Activated CD4-positive, CD25-positive, alpha-beta regulatory T cell (primary cell): Measurements from ENCODE around the gene DCAF8.

ENCODE experiments used
- DNase-seq, 4 experiments: peaks; one replicate each; lab custom pipeline; 2025; lab: John Stamatoyannopoulos, UW

Gene DCAF8

DNA sequence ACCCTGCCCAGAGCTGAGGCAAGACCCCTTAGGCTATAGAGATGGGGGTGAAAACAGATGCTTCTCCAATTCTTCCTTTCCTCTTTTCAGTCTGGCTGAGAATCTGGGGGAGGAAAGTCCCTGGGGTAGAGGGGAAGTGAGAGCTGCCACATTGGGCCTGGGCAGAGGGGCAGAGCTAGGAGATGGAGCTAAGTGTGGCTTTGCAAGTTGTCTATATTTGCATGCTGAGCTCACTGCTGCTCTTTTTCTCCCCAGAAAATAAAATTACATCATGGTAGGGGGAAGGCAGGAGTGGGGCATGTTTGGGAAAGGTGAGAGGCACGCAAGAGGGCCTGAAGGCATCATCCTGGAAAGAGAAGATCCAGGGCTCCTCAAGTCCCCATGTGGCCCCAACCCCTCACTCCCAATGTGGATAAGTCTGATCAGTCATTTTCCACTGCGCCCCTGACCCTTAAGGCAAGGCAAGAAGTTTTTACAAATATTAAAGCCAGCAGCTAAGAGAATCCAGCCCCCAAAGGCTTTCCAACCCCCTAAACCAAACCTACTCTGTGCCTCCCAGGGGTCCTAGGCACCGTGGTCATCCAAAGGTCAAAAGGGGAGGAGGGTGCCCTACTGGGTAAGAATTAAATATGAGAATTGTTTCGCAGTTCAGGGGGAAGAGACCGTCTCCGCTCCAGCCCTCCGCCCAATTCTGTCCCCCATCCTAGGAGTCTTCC is 57.7 kb downstream of the DCAF8 start:
- no peak for DNase-seq

DNA sequence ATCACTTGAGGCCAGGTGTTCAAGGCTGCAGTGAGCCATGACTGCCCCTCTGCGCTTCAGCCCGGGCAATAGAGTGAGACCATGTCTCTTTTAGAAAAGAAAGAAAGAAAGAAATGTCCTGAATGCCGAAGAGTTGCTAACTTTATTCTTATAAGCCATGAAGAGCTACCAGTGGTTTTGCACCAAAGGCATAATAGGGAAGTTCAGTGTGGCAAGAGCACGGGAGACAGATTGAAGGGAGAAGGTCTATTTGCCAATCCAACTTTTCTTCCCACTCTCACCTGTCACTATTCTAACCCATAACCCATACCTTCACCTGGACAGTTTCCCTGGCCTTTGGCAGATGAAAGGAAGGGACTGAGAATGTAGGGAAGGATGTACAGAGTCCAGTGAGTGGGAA is 61.6 kb downstream of the DCAF8 start:
- DNase-seq = no peak

DNA sequence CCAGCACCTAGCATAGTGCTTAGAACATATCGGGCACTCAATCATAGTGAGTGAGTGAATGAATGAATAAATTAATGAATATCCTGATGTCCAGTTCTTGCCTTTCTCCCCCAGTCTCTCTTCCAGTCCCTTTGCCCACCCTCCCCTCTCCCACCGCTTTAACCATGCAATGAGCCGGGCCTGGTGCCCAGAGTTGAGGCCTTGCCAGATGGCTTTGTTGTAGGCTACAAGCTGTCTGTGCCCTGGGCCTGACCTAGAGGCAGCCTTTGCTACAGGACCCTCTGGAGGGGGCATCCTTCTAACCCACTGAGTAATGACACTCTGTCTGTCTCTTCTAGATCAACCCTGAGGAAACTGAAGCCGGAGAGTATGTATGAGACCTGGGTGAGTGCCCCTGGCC is 65.1 kb downstream of the DCAF8 start:
- DNase-seq = no peak

DNA sequence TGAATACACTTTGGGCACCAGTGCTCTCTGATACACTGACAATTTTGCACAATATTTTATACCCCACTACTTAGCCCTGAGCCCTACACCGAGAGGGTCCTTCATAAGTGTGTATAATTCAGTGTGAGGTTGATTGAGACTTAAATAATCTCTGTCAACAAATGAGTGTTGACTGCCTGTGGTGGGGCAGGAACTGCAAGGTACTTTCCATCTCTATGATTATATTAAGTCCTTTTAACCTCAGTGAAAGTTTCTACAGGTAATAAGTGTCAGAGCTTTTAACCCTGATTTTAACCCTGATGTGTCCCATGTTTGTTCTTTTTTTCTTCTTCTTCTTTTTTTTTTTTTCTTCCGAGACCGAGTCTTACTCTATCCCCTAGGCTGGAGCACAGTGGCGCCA is 66.2 kb downstream of the DCAF8 start:
- no peak for DNase-seq

DNA sequence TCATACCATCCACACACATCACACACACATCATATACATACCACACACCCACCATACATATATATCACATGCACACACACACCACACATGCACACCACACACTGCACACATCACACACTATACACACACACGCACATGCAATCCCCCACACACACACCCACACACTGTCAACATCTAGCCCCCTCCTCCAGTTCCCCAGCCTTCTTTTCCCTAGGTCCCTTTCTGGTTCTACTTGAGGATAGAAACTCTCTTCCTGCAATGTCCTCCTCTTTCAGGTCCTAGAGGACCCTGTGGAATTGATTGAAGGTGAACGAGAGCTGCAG is 67.7 kb downstream of the DCAF8 start:
- DNase-seq = no peak

- no peak for DNase-seq
These were observed 68.3 kb downstream of the DCAF8 start for GRCh38 chr1:160193832-160194736.

GRCh38 chr1:160193091-160193819 is 69.1 kb downstream of the DCAF8 start:
- DNase-seq = peak; percentile 59 to 86 (median 76)

- DNase-seq = no peak
These were observed 70.1 kb downstream of the DCAF8 start for GRCh38 chr1:160192234-160192633.

DNA sequence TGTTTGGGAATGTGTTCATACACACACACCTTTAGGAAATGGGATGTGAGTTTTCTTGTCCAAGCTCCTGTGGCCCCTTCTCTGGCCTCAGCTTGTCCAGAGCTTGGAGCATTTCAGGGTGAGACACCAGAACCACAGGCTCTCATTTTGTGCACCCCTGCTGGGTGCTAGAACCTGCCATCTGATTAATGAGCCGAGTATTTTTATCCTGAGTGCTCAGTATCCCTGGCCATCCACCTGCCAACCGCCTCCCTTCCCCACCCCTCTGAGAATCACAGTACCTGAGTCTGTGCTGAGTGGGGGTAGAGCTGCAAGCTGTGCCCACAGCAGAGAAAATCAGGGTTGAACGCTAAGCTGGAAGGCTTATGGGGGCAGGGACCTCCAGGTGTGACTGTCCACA is 70.6 kb downstream of the DCAF8 start:
- no peak for DNase-seq

DNA sequence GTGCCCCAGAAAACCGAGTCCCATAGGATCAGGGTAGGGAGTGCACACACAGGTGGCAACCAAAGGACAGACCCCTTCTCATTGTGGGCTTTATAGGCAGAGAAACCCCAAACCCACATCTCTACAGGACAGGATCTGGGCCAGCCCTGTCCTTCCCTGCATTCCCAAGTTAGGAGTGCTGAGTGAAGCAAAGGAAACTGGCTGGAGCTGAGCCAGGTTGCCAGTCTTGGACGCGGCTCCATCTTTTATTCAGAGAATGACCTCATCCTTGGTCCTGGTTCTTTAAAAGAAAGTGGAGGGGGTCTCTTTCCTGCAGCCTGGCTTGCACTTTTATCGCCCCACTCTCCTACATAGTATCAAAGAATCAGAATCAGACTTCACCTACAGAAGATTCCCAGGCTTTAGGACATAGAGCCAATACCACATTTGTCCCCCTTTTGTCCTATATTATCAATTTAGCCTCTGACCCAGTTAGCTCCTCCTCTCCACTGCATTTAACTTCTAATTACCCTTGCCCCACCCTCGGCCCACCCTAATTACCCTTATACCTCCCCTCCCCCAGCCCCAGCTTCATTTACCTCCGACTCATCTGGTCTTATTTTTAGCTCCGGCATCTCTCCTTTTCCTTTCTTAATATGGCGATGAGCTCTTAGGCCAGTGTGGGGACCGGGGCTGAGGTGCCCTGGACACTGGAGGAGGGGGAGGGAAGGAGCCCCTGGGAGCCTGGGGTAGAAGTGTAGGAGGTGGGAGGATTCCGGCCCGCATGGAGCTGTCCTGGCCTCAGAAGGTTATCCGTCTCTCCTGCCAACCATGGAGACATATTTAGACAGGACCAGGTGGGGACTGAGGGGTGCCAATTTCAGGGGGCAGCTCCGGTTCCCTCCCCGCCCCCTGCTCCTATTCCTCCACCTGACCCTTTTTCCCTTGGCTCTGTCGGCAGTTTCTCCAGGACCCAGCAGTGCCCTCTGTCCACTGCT is 72.4 kb downstream of the DCAF8 start, which contains the start of gene CASQ1:
Gene CASQ1, plus strand, starts transcription at position 927 of the 977 bp plus-strand sequence. CDS start 177 bp downstream, outside the sequence.
- no peak for DNase-seq

DNA sequence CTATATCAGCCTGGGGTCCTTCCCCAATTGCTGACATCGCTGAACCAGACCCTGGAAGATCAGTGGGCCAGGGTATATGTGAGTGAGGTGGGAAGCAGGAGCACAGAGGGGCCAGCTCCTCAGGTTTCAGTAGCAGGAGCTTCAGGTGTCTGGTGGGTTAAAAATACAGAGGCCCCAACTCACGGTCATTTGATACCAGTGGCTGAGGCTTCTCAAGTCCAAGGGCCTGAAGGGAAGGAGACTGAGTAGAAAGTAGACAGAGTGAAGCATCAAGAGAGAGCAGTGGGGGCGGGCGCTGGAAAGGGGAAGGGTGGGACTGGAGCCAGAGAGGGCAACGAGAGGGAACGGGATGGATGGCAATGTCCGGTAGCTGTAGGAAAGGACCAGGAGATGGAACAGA is 74.0 kb downstream of the DCAF8 start:
- no peak for DNase-seq

GRCh38 chr1:160187407-160187806 is 74.9 kb downstream of the DCAF8 start:
- DNase-seq = no peak

- no peak for DNase-seq
These were observed 75.6 kb downstream of the DCAF8 start for GRCh38 chr1:160186729-160187128.

DNA sequence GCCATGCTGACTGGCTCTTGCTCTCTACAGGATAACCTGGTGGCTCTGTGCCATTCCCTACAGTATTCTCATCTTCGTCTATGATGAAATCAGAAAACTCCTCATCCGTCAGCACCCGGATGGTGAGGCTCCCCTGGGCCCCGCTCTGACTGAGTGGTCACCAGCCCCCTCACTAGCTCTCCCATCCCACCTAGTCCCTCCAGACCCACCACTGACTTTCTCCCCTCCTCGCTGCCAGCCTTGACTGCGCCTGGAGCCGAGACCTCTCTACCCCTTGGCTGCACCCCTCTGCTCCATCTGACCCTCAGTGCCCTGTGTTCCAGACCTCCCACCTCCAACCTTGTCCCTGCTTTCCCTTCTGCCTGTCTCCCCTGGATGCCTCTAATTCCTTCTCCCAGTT is 76.1 kb downstream of the DCAF8 start:
- no peak for DNase-seq

GRCh38 chr1:160179336-160179735 is 83.0 kb downstream of the DCAF8 start:
- no peak for DNase-seq

DNA sequence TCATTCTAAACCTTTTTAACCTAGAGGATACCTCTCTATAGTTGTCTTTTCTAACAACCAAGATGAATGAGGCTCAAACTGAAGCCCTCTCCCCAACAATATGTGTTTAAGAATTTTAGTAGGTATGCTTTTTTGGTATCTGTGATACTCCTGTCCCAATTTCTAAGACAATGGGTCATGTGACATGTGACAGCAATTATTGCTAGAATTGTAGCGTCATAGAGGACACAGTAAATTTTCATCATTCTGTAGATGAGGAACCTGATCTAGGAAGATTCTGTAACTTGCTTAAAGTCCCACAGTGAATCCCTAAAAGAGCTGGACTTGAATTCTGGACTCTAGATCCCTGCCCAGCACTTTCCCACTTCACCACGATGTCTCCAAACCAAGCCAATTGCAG is 83.6 kb downstream of the DCAF8 start:
- DNase-seq = no peak

- no peak for DNase-seq
These were observed 84.7 kb downstream of the DCAF8 start for GRCh38 chr1:160177667-160178066.

GRCh38 chr1:160177231-160177630 is 85.1 kb downstream of the DCAF8 start:
- DNase-seq = no peak

DNA sequence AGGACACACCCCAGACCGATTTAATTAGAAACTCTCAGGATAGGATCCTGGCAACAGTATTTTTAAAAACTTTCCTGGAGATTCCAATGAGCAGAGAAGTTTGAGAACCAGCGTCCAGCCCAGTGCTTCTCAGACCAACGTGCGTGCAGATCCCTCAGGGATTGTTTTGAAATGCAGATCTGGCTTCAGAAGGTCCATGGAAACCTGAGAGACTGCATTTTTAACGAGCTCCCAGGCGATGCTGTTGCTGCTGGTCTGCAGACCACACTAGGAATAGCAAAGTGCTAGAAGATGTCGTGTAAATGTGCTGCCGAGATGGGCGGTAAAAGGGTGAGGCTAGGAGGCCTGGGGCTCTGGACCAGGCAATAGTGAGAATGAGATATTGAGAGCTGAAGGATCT is 90.4 kb downstream of the DCAF8 start:
- DNase-seq = no peak

- no peak for DNase-seq
These were observed 91.0 kb downstream of the DCAF8 start for GRCh38 chr1:160171354-160171753.
